Activated naive CD4-positive, alpha-beta T cell treated with anti-CD3 and anti-CD28 coated beads, Interleukin-2, amount 50 U/mL, for 72 hours (primary cell): Measurements from ENCODE around the gene TRIP4. TPM values are rescaled to one million over a fixed set of nuclear protein-coding genes. Genes with fewer than 3 reads are reported as not detected.
A peak's percentile ranks its signal among the peaks of the same experiment; 100 is the strongest.

Experiments
- ATAC-seq, 2 donors: fragments of 150-1000 bp; cut with Tn5 transposase; 2 replicates each; pipeline ENCODE4 v1.10.0; 2021; ENCODE audit warnings: mild to moderate bottlenecking in 2 of 2, moderate library complexity in 2 of 2
- DNase-seq, 2 donors: peaks; one replicate each; pipeline ENCODE4 v3.0.0; 2021 to 2022; ENCODE audit warnings: low spot score in 2 of 2
- H3K27ac Mint-ChIP-seq, 2 donors: one replicate each; pipeline ENCODE4 v1.8.0; 2022; ENCODE audit warnings: mild to moderate bottlenecking in 2 of 2, mixed read lengths in 2 of 2
- H3K36me3 Mint-ChIP-seq, 2 donors: one replicate each; pipeline ENCODE4 v1.8.0; 2022; ENCODE audit warnings: mixed read lengths in 2 of 2
- H3K9me3 Mint-ChIP-seq, 2 donors: one replicate each; pipeline ENCODE4 v1.8.0; 2022; ENCODE audit warnings: mixed read lengths in 2 of 2
- total RNA-seq, 2 donors: library from RNA; stranded (reverse); gene quantifications; one replicate each; pipeline ENCODE4 v1.2.3, GENCODE V29; 2022

TRIP4 gene
- total RNA-seq, 2 donors from 2014 or later, result 21.7 to 24.7 TPM

- ATAC-seq, result no peak
- no peaks in the 10 kb centered on the region for H3K36me3 Mint-ChIP-seq
- peak overlapping the region; percentile 1 to 76 for H3K27ac Mint-ChIP-seq
- no peaks in the 10 kb centered on the region for H3K9me3 Mint-ChIP-seq
- no peak for DNase-seq
Observed at GRCh38 chr15:64426845-64427465, 39.3 kb downstream of the TRIP4 start.

- ATAC-seq (peak; percentile 61 to 77), DNase-seq (no peak)
- no peaks in the 10 kb centered on the region for H3K36me3 Mint-ChIP-seq
- H3K9me3 Mint-ChIP-seq, result no peaks in the 10 kb centered on the region
- peak overlapping the region; percentile 9 to 34 for H3K27ac Mint-ChIP-seq
Observed at GRCh38 chr15:64429448-64429847, 41.8 kb downstream of the TRIP4 start.

DNA sequence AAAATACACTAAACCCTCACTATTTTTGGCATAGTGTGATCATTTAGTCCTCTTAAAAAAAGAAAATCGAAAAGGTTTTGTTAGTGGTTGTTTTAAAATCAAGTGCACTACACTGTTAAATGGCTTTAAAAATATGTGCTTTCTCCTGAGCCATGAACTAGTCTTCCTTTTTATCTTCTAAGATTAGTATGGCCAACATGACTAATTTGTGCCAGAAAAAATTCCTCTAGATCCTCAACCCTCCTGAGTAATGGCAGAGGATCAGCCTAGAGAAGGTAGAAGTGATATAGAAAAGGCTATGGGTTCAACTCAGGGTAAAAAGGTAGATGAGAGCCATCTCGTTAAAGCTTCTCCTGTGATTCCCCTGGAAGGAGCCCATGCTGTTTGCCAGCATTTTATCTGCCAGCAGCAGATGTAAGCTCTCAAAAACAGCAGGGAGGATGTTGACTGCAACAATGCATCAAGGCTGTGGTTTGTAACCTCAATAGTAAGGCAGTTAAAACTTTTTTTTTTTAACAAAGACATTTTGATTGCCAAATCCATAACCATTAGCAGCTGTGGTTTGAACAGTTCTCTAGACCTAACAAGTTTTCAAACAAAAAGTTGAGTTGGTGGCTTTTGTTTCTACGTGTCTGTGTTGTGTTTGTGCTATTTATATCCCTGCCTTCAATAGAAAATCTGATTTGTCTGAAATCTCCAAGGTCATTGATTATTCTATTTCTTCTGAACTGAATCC is 42.5 kb downstream of the TRIP4 start:
- Mint-ChIP-seq H3K36me3 (no peaks in the 10 kb centered on the region), H3K9me3 (no peaks in the 10 kb centered on the region), H3K27ac (peak overlapping the region; percentile 34 to 75)
- ATAC-seq (peak; percentile 60 to 88), DNase-seq (peak in 1 of 2 donors; percentile 15)

DNA sequence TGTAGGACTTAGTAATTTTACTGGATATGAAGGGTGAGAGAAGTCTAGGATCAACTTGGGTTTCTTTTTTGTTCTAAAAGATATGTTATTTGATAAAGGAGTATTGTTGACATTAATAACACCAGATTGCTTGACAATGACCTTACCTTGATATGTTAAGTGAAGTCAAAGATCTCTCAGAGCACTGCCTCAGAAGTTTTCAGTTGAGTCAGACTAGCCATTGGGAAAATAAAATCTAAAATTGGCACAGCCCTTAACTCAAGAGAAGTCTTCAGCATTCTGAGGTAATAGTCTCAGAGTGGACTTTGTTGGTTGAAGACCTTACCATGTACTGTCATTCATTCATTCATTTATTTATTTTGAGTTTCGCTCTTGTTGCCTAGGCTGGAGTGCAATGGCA is 50.3 kb downstream of the TRIP4 start:
- peaks cover 0 to 7% of the 10 kb centered on the region in 2 donors for H3K9me3 Mint-ChIP-seq
- H3K27ac Mint-ChIP-seq, result no peak overlapping the region
- peaks cover 7 to 9% of the 10 kb centered on the region in 2 donors for H3K36me3 Mint-ChIP-seq
- no peak for DNase-seq
- ATAC-seq, result peak in 1 of 2 donors; percentile 34

DNA sequence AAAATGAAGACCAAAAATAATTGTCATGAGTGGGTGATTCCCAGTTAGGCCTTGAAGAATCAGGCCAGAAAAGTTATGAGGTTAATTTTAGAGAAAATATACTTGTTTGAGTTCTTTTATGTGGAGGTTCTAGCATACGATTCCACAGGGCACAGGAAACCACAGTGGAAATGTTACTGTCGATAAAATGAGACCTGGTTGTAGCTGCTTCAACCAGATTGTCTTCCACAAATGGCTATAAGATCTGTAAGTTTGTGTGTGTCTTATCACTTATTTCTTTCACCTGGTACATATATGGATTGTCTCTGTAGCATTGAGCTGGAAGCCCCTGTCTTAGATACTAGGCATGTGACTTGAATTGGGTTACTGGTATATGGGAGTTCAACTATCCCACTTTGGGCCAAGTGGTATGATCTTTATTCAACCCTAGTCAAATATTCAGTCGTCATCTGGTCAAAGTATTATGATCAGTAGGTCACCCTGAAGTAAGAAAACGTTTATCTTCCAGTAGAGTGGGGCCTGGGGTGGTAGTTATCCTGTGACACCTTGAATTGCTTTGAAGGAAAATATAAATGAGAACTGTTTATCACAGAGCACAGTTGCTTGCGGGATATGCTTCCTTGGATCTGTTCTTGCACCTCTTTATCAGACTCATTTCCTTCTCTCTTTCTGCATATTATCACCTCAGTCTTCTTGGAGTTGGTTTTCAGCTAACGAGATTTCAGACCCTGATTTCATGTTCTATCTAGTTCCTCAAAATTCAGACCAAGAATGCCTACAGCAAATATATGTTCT is 51.2 kb downstream of the TRIP4 start:
- peaks cover 0 to 7% of the 10 kb centered on the region in 2 donors for H3K9me3 Mint-ChIP-seq
- no peak for ATAC-seq
- peak overlapping the region in 1 of 2 donors; percentile 67 for H3K27ac Mint-ChIP-seq
- peaks cover 7 to 9% of the 10 kb centered on the region in 2 donors for H3K36me3 Mint-ChIP-seq
- no peak for DNase-seq

DNA sequence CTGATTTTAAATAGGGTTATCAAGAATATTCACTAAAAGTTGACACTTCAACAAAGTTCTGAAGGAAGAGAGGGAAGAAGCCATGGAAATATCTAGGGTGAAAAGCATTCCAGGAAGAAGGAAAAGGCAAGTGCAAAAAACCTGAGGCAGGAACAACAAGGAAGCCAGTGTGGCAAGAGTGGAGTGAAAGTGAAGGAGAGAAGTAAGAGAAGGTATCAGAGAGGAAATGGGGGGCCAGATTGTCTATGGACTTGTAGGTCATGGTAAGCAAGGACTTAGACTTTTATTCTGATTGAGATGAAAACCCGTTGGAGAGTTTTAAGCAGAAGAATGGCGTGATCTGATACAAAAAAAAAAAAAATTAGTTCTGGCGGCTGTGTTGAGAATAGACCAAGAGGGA is 54.2 kb downstream of the TRIP4 start:
- peaks cover 7 to 10% of the 10 kb centered on the region in 2 donors for H3K36me3 Mint-ChIP-seq
- H3K27ac Mint-ChIP-seq, result peak overlapping the region; percentile 27 to 82
- H3K9me3 Mint-ChIP-seq, result peaks cover 0 to 7% of the 10 kb centered on the region in 2 donors
- no peak for DNase-seq
- ATAC-seq, result no peak

DNA sequence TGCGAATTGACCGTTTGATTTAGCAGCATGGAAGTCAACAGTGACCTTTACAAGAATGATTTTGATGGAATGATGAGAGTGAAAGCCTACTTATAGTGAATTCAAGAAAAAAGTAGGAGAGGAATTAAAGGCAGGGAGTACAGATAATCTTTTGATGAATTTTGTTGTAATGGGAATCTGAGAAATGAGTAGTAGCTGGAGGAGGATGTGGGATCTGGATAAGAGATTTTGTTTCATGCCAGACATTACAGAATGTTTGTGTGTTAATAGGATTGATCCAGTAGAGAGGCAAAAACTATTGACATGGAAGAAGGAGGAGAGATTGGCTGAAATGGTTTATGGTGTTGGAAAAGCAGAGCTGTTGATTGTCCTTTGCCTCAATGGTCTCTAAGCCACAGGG is 55.4 kb downstream of the TRIP4 start:
- Mint-ChIP-seq H3K27ac (peak overlapping the region; percentile 82 to 97), H3K36me3 (peaks cover 7 to 20% of the 10 kb centered on the region in 2 donors), H3K9me3 (peaks cover 0 to 7% of the 10 kb centered on the region in 2 donors)
- no peak for DNase-seq
- no peak for ATAC-seq

GRCh38 chr15:64443747-64444621 is 56.3 kb downstream of the TRIP4 start:
- Mint-ChIP-seq H3K9me3 (peaks cover 0 to 7% of the 10 kb centered on the region in 2 donors), H3K27ac (peak overlapping the region; percentile 82 to 97), H3K36me3 (peaks cover 7 to 23% of the 10 kb centered on the region in 2 donors)
- DNase-seq (no peak), ATAC-seq (peak; percentile 90 to 94)

DNA sequence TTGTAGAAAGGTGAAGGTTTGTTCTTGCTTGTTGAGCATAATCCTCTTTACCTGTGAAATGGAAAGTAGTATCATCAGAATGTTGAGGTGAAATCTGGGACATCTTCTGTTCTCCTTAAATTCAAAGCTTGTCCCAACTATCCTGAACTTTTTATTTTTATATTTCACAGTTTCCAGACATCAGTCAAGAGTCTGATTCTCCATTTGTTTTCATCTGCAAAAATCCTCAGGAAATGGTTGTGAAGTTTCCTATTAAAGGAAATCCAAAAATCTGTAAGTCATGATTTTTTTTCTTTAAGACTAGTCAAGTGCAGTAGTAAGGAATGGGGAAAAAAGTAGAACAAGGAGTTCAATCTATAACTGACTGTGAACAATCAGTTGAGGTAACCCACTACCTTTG is 57.2 kb downstream of the TRIP4 start:
- Mint-ChIP-seq H3K27ac (peak overlapping the region; percentile 82 to 97), H3K9me3 (peaks cover 0 to 7% of the 10 kb centered on the region in 2 donors), H3K36me3 (peaks cover 7 to 23% of the 10 kb centered on the region in 2 donors)
- ATAC-seq (no peak), DNase-seq (no peak)

GRCh38 chr15:64447536-64448315 is 60.1 kb downstream of the TRIP4 start:
- no peak for ATAC-seq
- Mint-ChIP-seq H3K36me3 (peaks cover 0 to 14% of the 10 kb centered on the region in 2 donors), H3K27ac (peak overlapping the region; percentile 79 to 91), H3K9me3 (no peaks in the 10 kb centered on the region)
- no peak for DNase-seq

DNA sequence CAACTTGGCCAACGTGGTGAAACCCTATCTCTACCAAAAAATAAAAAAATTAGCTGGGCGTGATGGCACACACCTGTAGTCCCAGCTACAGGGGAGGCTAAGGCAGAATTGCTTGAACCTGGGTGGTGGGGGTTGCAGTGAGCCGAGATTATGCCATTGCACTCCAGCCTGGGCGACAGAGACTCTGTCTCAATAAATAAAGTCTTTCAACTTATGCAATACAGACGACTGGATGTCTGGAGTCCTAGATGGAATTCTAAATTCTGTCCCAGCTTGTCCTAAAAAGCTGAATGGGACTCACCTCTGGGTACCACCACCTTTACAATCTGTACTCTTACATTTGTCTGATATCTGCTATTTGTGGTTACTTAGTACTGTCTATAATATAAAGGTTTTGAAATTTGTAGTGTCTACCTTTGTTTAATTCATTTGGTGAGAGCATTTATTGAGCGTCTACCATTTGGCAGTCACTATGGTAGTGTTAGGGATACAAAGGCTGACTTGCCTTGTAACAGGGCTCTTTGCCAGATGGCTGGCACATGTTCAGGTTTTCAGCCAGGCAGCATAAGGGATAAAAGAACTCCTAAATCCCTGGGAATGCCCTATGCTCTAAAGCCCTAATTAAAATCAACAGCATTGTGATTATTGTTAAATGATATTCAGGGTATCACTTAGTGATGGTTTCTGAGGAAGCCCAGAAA is 65.5 kb downstream of the TRIP4 start:
- ATAC-seq (no peak), DNase-seq (no peak)
- peaks cover 0 to 2% of the 10 kb centered on the region in 2 donors for H3K36me3 Mint-ChIP-seq
- no peak overlapping the region for H3K27ac Mint-ChIP-seq
- H3K9me3 Mint-ChIP-seq, result no peaks in the 10 kb centered on the region

- H3K27ac Mint-ChIP-seq, result no peak overlapping the region
- no peaks in the 10 kb centered on the region for H3K9me3 Mint-ChIP-seq
- H3K36me3 Mint-ChIP-seq, result no peaks in the 10 kb centered on the region
- ATAC-seq (no peak), DNase-seq (no peak)
Observed at GRCh38 chr15:64453689-64454037, 66.0 kb downstream of the TRIP4 start.

- DNase-seq (no peak), ATAC-seq (no peak)
- no peaks in the 10 kb centered on the region for H3K36me3 Mint-ChIP-seq
- no peak overlapping the region for H3K27ac Mint-ChIP-seq
- H3K9me3 Mint-ChIP-seq, result no peaks in the 10 kb centered on the region
Observed at GRCh38 chr15:64454282-64454681, 66.6 kb downstream of the TRIP4 start.

DNA sequence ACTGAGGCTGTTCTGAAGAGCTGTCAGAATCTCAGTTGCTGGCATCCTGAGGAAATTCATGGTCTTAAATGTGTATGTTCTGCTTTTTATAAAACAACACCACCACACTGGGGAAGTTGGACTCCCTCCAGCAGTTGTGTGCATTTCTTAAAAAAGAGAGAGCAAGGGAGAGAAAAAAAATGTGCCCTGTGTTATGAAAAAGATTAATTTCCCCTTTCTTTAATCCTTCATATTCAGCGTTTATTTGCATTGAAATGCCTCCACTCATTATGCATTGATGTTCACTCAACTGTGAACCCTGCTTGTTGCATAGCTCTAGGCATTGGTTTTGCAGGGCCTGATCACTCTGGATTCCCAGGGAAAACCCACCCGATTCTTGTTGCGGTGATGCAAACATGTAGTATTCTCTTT is 68.3 kb downstream of the TRIP4 start:
- DNase-seq (no peak), ATAC-seq (no peak)
- Mint-ChIP-seq H3K9me3 (no peaks in the 10 kb centered on the region), H3K27ac (peak overlapping the region; percentile 11 to 59), H3K36me3 (no peaks in the 10 kb centered on the region)

DNA sequence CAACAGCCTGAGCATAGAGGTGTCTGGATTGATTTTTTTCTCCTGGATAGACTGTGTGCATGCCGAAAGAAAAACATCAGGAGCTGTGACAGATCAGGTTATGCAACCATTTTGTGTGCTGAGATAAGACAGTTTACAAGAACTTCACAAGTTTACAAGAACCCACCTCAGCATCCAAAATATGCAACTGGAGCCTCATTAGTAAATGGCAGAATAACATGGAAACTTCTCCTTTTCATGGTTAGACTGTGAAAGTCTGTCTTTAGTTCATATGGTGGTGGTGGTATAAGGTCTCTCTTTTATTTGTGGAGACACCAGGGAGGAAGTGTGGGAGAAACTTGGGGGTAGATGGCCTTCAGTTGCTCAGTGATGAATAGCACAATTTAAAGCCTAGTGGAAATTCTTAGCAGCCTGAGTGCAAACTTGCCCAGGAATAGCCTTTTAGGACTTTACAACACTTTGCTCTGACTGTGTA is 69.0 kb downstream of the TRIP4 start:
- ATAC-seq, result no peak
- DNase-seq, result no peak
- Mint-ChIP-seq H3K27ac (peak overlapping the region; percentile 23 to 59), H3K36me3 (peaks cover 5 to 6% of the 10 kb centered on the region in 2 donors), H3K9me3 (no peaks in the 10 kb centered on the region)
